ENCODE results near the gene GHR. TPM values are rescaled to one million over a fixed set of nuclear protein-coding genes. Genes with fewer than 3 reads are reported as not detected.

The GHR gene
- total and polyA plus RNA-seq, 8 donors, result 0.87 to 34.8 (median 7.8) TPM

GRCh38 chr5:42624912-42625311 is 201.7 kb downstream of the GHR start:
- intact Hi-C loops (cut with DNase I; ENCODE audit: low total_unique reads), result no loop called here
- WGBS, 5 donors, result 88 to 97% (median 92%) methylated on average over 2 of the region's 2 CpGs
- TF ChIP-seq EP300 (IDR thresholded peaks at IDR 0.05) (no peak), CTCF (IDR thresholded peaks at IDR 0.05) (no peak), POLR2A (IDR thresholded peaks at IDR 0.05) (no peak), POLR2AphosphoS5 (IDR thresholded peaks at IDR 0.05) (no peak)

GRCh38 chr5:42626462-42626861 is 203.2 kb downstream of the GHR start:
- 65 to 87% (median 71%) methylated on average over 4 of the region's 4 CpGs for WGBS, 5 donors
- Histone ChIP-seq H3K4me1 (peaks cover 0 to 16% (median 5%) of the 10 kb centered on the region in 4 donors), H3K27ac (no peak overlapping the region), H3K9me3 (no peaks in the 10 kb centered on the region), H3K27me3 (no peaks in the 10 kb centered on the region), H3K4me3 (no peak overlapping the region), H3K36me3 (no peaks in the 10 kb centered on the region)
- TF ChIP-seq POLR2AphosphoS5 (IDR thresholded peaks at IDR 0.05) (no peak), EP300 (IDR thresholded peaks at IDR 0.05) (no peak), CTCF (IDR thresholded peaks at IDR 0.05) (no peak), POLR2A (IDR thresholded peaks at IDR 0.05) (no peak)
- intact Hi-C loops (cut with DNase I; ENCODE audit: low total_unique reads), result no loop called here
- no peak for DNase-seq

More at GRCh38 chr5:42624912-42625311, 201.7 kb downstream of the GHR start:
- Histone ChIP-seq H3K4me1 (peaks cover 0 to 26% (median 12%) of the 10 kb centered on the region in 4 donors), H3K36me3 (no peaks in the 10 kb centered on the region), H3K4me3 (no peak overlapping the region), H3K27ac (no peak overlapping the region), H3K27me3 (no peaks in the 10 kb centered on the region), H3K9me3 (no peaks in the 10 kb centered on the region)
- DNase-seq, result no peak

- H3K27ac ChIP-seq, result no peak overlapping the region
- H3K27me3 ChIP-seq, result no peaks in the 10 kb centered on the region
- no peaks in the 10 kb centered on the region for H3K9me3 ChIP-seq
- TF ChIP-seq POLR2A (IDR thresholded peaks at IDR 0.05) (no peak), EP300 (IDR thresholded peaks at IDR 0.05) (no peak), POLR2AphosphoS5 (IDR thresholded peaks at IDR 0.05) (no peak), CTCF (IDR thresholded peaks at IDR 0.05) (no peak)
- no peak for DNase-seq
- no peak overlapping the region for H3K4me3 ChIP-seq
- WGBS, 5 donors, result 27 to 41% (median 37%) methylated on average over 1 of the region's 1 CpG; no CpG with 5 or more reads in 1 of the 5 donors
- H3K4me1 ChIP-seq, result peaks cover 0 to 14% (median 3%) of the 10 kb centered on the region in 4 donors
- intact Hi-C loops (cut with DNase I; ENCODE audit: low total_unique reads), result no loop called here
- no peaks in the 10 kb centered on the region for H3K36me3 ChIP-seq
These were observed 205.6 kb downstream of the GHR start for GRCh38 chr5:42628821-42629220.

GRCh38 chr5:42629284-42629683 is 206.0 kb downstream of the GHR start:
- no peak overlapping the region for H3K4me3 ChIP-seq
- peaks cover 0 to 10% (median 3%) of the 10 kb centered on the region in 4 donors for H3K4me1 ChIP-seq
- TF ChIP-seq POLR2A (IDR thresholded peaks at IDR 0.05) (no peak), EP300 (IDR thresholded peaks at IDR 0.05) (no peak), POLR2AphosphoS5 (IDR thresholded peaks at IDR 0.05) (no peak), CTCF (IDR thresholded peaks at IDR 0.05) (no peak)
- intact Hi-C loops (cut with DNase I; ENCODE audit: low total_unique reads), result no loop called here
- no peaks in the 10 kb centered on the region for H3K9me3 ChIP-seq
- no peaks in the 10 kb centered on the region for H3K36me3 ChIP-seq
- H3K27ac ChIP-seq, result no peak overlapping the region
- WGBS, 5 donors, result 73 to 94% (median 92%) methylated on average over 2 of the region's 2 CpGs; no CpG with 5 or more reads in 1 of the 5 donors
- no peak for DNase-seq
- no peaks in the 10 kb centered on the region for H3K27me3 ChIP-seq

Measured in stomach (tissue), 9 donors.